OCI-LY7 (cell line): ENCODE results near the gene GRK4. TPM values are rescaled to one million over a fixed set of nuclear protein-coding genes. Genes with fewer than 3 reads are reported as not detected.

ENCODE experiments used
- BruUV-seq: library from RNA; stranded (reverse); fragments of 400-500 nt; replicated peaks from 2 replicates; lab custom pipeline; 2021; lab: Mats Ljungman, UMichigan
- CTCF ChIA-PET: fragments of 300-600 bp; sonication (Branson Sonifier 250); formaldehyde crosslinking; loops from one replicate; lab custom pipeline; 2022; ENCODE audit warnings: antibody characterized with exemption; ENCODE audit not compliant: unreplicated experiment; lab: Charles Lee
- POLR2A ChIA-PET: fragments of 300-600 bp; sonication (Branson Sonifier 250); formaldehyde crosslinking; loops from one replicate; lab custom pipeline; 2022; ENCODE audit warnings: antibody characterized with exemption; lab: Charles Lee
- DNase-seq: peaks from one replicate; pipeline ENCODE4 v3.0.0-alpha.2; 2015; ENCODE audit warnings: low spot score
- H2AFZ ChIP-seq: fragments of 200-600 bp; sonication (generic), shearing (Covaris generic); 2 replicates; pipeline ENCODE4 v1.6.1; 2014; ENCODE audit warnings: mild to moderate bottlenecking, antibody characterized with exemption, low read length, moderate library complexity
- H3K27ac ChIP-seq: fragments of 200-600 bp; sonication (generic); 2 replicates; pipeline ENCODE4 v1.5.1; 2014; ENCODE audit warnings: mixed run types, low read depth, mild to moderate bottlenecking, moderate library complexity, low read length, inconsistent platforms; ENCODE audit not compliant: poor library complexity, severe bottlenecking
- H3K36me3 ChIP-seq: fragments of 200-600 bp; sonication (generic); 2 replicates; pipeline ENCODE4 v1.6.1; 2014; ENCODE audit warnings: mild to moderate bottlenecking, antibody characterized with exemption, low read length, moderate library complexity, mixed read lengths; ENCODE audit not compliant: insufficient read depth
- H3K4me1 ChIP-seq: fragments of 200-600 bp; sonication (generic); 2 replicates; pipeline ENCODE4 v1.5.1; 2014; ENCODE audit warnings: mild to moderate bottlenecking, low read length; ENCODE audit not compliant: insufficient read depth, poor library complexity, severe bottlenecking
- H3K4me2 ChIP-seq: fragments of 200-600 bp; sonication (generic); 2 replicates; pipeline ENCODE4 v1.6.1; 2014; ENCODE audit warnings: mild to moderate bottlenecking, low read length
- H3K4me3 ChIP-seq: fragments of 200-600 bp; sonication (generic); 2 replicates; pipeline ENCODE4 v1.5.1; 2014; ENCODE audit warnings: mild to moderate bottlenecking, low read depth, low read length; ENCODE audit not compliant: poor library complexity, severe bottlenecking
- H3K79me2 ChIP-seq: fragments of 200-600 bp; sonication (generic); 2 replicates; pipeline ENCODE4 v1.6.1; 2016; ENCODE audit warnings: low read depth, mild to moderate bottlenecking, low read length, moderate library complexity, mixed read lengths; ENCODE audit not compliant: insufficient read depth
- H3K9me2 ChIP-seq: fragments of 200-600 bp; sonication (generic); 2 replicates; pipeline ENCODE4 v1.6.1; 2016; ENCODE audit warnings: mild to moderate bottlenecking, low read length, mixed read lengths; ENCODE audit not compliant: insufficient read depth
- H3K9me3 ChIP-seq: fragments of 200-600 bp; sonication (generic); 2 replicates; pipeline ENCODE4 v1.6.1; 2014; ENCODE audit warnings: mild to moderate bottlenecking, mixed run types, low read length, mixed read lengths
- H4K20me1 ChIP-seq: fragments of 200-600 bp; sonication (generic); 2 replicates; pipeline ENCODE4 v1.6.1; 2014; ENCODE audit warnings: mild to moderate bottlenecking, antibody characterized with exemption, low read length, moderate library complexity, mixed read lengths; ENCODE audit not compliant: insufficient read depth
- EZH2phosphoT487 ChIP-seq: fragments of 200-600 bp; sonication (generic); IDR thresholded peaks from 2 replicates; pipeline ENCODE4 v1.6.1; 2018; ENCODE audit warnings: low read depth, borderline replicate concordance, mild to moderate bottlenecking, mixed run types, antibody characterized with exemption, low read length, moderate library complexity, mixed read lengths
- intact Hi-C: fragments of 100-400 bp; cut with micrococcal nuclease; formaldehyde crosslinking; loops from one replicate; pipeline ENCODE4 v1.10.0; 2022; ENCODE audit not compliant: unreplicated experiment
- total RNA-seq, 2 experiments: library from RNA; depleted of rRNA in 1 of 2; stranded (reverse); fragments of >200 nt in 1 of 2; shearing (Covaris generic) in 1 of 2; gene quantifications; 2 replicates each; pipeline ENCODE4 v1.2.3, GENCODE V29; 2014 to 2022
- TF ChIP-seq, protein P1 (sequence below): fragments of 200-600 bp; sonication (generic); conservative IDR thresholded peaks from 2 replicates; pipeline ENCODE4 v1.5.1; 2014; ENCODE audit warnings: mild to moderate bottlenecking, antibody characterized with exemption, low read length, moderate library complexity, mixed read lengths

GRK4 gene
- total RNA-seq, 2 experiments from 2014 or later = 6.5 to 9.1 TPM

DNA sequence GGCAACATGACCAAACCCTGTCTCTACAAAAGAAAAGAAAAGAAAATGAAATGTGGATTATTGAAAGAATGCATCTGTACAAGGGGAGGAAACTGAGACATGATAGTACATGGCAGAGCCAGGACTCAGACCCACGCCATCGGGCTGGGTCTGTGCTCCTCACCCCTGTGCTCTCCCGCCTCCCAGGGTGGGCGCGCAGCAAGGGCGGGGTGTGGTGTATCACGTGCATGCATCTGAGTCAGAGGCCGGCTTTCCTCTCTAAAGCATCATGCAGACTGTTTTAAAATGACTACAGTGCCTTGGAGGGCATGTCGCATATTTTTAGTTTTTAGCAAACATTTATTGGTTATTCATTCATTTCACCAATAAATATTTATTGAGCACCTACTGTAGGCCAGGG lies 63.2 kb downstream of the GRK4 start:
- ChIA-PET CTCF (no interaction called here), POLR2A (no interaction called here)
- Histone ChIP-seq H2AFZ (no peak overlapping the region), H3K36me3 (no peaks in the 10 kb centered on the region), H3K79me2 (no peaks in the 10 kb centered on the region), H4K20me1 (no peaks in the 10 kb centered on the region), H3K4me3 (no peak overlapping the region), H3K9me2 (no peaks in the 10 kb centered on the region), H3K4me1 (no peaks in the 10 kb centered on the region), H3K9me3 (no peaks in the 10 kb centered on the region), H3K27ac (no peak overlapping the region), H3K4me2 (no peak overlapping the region)
- intact Hi-C loops = no loop called here
- no peak for DNase-seq
- no peak for TF ChIP-seq EZH2phosphoT487
- TF ChIP-seq, protein P1, sequence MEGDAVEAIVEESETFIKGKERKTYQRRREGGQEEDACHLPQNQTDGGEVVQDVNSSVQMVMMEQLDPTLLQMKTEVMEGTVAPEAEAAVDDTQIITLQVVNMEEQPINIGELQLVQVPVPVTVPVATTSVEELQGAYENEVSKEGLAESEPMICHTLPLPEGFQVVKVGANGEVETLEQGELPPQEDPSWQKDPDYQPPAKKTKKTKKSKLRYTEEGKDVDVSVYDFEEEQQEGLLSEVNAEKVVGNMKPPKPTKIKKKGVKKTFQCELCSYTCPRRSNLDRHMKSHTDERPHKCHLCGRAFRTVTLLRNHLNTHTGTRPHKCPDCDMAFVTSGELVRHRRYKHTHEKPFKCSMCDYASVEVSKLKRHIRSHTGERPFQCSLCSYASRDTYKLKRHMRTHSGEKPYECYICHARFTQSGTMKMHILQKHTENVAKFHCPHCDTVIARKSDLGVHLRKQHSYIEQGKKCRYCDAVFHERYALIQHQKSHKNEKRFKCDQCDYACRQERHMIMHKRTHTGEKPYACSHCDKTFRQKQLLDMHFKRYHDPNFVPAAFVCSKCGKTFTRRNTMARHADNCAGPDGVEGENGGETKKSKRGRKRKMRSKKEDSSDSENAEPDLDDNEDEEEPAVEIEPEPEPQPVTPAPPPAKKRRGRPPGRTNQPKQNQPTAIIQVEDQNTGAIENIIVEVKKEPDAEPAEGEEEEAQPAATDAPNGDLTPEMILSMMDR = no peak
- no TSS peak for BruUV-seq

DNA sequence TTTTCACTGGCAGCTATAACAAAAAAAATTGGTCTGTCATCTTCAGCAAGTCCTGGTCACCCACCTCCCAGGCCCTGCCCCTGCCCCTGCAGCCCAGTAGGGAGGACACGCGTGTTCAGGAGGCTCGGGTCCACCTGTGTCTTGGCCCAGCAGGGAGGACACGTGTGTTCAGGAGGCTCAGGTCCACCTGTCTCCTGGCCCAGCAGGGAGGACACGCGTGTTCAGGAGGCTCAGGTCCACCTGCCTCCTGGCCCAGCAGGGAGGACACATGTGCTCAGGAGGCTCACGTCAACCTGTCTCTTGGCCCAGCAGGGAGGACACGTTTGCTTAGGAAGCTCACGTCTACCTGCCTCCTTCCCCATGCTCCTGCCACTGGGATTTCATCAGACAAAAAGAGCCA lies 66.1 kb downstream of the GRK4 start:
- no TSS peak for BruUV-seq
- no peak for DNase-seq

More for the DNA sequence above, 66.1 kb downstream of the GRK4 start:
- no peak overlapping the region for H3K4me2 ChIP-seq
- no peaks in the 10 kb centered on the region for H3K9me2 ChIP-seq
- no peaks in the 10 kb centered on the region for H3K4me1 ChIP-seq
- H3K9me3 ChIP-seq = no peaks in the 10 kb centered on the region
- intact Hi-C loops = no loop called here
- H2AFZ ChIP-seq = no peak overlapping the region
- no peaks in the 10 kb centered on the region for H4K20me1 ChIP-seq
- ChIA-PET CTCF (no interaction called here), POLR2A (no interaction called here)
- H3K79me2 ChIP-seq = no peaks in the 10 kb centered on the region
- no peak overlapping the region for H3K4me3 ChIP-seq
- no peaks in the 10 kb centered on the region for H3K36me3 ChIP-seq
- H3K27ac ChIP-seq = no peak overlapping the region
- no peak for TF ChIP-seq EZH2phosphoT487
- TF ChIP-seq, protein P1 = no peak
